ENCODE measurements around the gene ZFAND3. TPM values are rescaled to one million over a fixed set of nuclear protein-coding genes. Genes with fewer than 3 reads are reported as not detected.

ZFAND3 gene
- total and polyA plus RNA-seq, 10 of the 15 experiments (the other 5 are each of a cell fraction or from before 2014, with no cell fraction given), result 0.90 to 34.4 (median 16.3) TPM

DNA sequence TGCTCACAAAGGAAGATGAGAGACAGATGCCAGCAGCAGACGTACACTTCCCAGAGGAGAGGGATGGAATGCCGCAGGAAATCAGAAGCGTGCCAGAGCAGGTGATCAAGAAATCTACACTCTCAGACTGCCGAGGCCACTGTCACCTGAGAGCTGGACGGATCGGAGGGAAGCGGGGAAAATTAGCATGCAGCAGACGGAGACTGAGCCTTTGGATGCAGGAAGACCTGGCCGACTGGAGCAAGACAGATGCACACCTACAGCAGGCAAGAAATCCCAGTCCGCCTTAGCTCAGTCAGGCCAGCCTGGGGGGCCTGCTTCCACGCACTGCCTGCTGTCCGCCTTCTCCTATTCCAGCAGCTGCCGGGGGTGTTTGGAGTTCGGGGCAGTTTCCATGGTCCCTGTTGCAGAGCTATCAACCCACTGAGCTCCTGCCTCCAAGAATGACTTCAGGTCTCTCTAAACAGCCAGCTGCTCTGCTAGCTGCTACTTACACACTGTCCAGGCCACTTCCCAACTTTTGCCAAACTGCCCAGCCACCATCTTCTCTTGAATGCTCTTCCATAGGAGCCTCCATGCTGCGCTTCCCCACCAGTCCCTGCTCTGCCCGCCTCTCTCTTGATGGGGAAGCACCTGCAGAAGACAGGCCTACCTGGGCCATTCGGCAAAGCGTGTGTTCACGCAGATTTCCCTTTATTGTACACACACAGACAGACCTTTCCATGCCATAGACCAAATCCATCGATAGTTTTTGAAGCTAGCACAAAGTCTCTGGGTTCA, 368.5 kb downstream of the ZFAND3 start:
- no peak for DNase-seq (ENCODE audit: low read depth, low spot score)
- Histone ChIP-seq H3K4me2 (ENCODE audit: control insufficient read depth, insufficient read depth) (no peak overlapping the region), H3K27me3 (replicated peaks in 1 of 2; ENCODE audit: control insufficient read depth in 2 of 2, insufficient read depth in 2 of 2, low read length in 1 of 2) (no peaks in the 10 kb centered on the region), H3K9me3 (replicated peaks; ENCODE audit: control insufficient read depth, insufficient read depth, low read length) (no peaks in the 10 kb centered on the region), H3K36me3 (ENCODE audit: control insufficient read depth in 2 of 2, insufficient read depth in 2 of 2, low read length in 1 of 2) (no peaks in the 10 kb centered on the region; a peak in 1 of 4 replicates), H3K79me2 (ENCODE audit: control insufficient read depth, insufficient read depth, low read length) (no peaks in the 10 kb centered on the region), H3K4me3 (no peak overlapping the region), H3K4me1 (ENCODE audit: control insufficient read depth, insufficient read depth, low read length) (no peaks in the 10 kb centered on the region), H2AFZ (ENCODE audit: control insufficient read depth, low read depth, low read length) (no peak overlapping the region), H3K9ac (ENCODE audit: control insufficient read depth, insufficient read depth, low read length) (no peak overlapping the region), H4K20me1 (ENCODE audit: control insufficient read depth, insufficient read depth) (no peaks in the 10 kb centered on the region), H3K27ac (ENCODE audit: control insufficient read depth, insufficient read depth) (no peak overlapping the region)
- POLR2A ChIA-PET, result no interaction called here
- RAD21 ChIA-PET (ENCODE audit: unreplicated experiment), result no interaction called here
- no TSS peak for BruUV-seq (replicated peaks)
- in situ Hi-C loops (cut with MboI), result no loop called here
- SMC1A ChIA-PET (ENCODE audit: uncharacterized antibody, unreplicated experiment), result no interaction called here
- no peak for FAIRE-seq
- TF ChIP-seq RAD51 (IDR thresholded peaks at IDR 0.05) (no peak), MTA3 (IDR thresholded peaks at IDR 0.05; ENCODE audit: borderline replicate concordance, low read length) (no peak), ZSCAN29 (IDR thresholded peaks at IDR 0.05) (no peak), TCF3 (IDR thresholded peaks at IDR 0.05; ENCODE audit: borderline replicate concordance, insufficient read depth, low read depth, low read length) (no peak), SMARCA5 (IDR thresholded peaks at IDR 0.05) (no peak), MEF2A (IDR thresholded peaks at IDR 0.05; ENCODE audit: insufficient read depth, low read depth, low read length) (no peak)
- TF ChIP-seq, protein P1, sequence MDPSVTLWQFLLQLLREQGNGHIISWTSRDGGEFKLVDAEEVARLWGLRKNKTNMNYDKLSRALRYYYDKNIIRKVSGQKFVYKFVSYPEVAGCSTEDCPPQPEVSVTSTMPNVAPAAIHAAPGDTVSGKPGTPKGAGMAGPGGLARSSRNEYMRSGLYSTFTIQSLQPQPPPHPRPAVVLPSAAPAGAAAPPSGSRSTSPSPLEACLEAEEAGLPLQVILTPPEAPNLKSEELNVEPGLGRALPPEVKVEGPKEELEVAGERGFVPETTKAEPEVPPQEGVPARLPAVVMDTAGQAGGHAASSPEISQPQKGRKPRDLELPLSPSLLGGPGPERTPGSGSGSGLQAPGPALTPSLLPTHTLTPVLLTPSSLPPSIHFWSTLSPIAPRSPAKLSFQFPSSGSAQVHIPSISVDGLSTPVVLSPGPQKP (IDR thresholded peaks at IDR 0.05; ENCODE audit: low read depth, low read length), result no peak
- WGBS (ENCODE audit: insufficient coverage, insufficient replicate concordance, low lambda C conversion rate, missing lambda C conversion rate), result 92% methylated on average over 20 of the region's 20 CpGs
- intact Hi-C loops (cut with micrococcal nuclease; ENCODE audit: unreplicated experiment), result no loop called here
- no peak for ATAC-seq
- CTCF ChIA-PET, result no interaction called here
